Colonic mucosa (tissue), 4 donors: ENCODE data around the gene FTCD. TPM values are rescaled to one million over a fixed set of nuclear protein-coding genes. Genes with fewer than 3 reads are reported as not detected.

Experiments used
- DNase-seq: peaks from one replicate; pipeline ENCODE4 v3.0.0-alpha.2; 2020
- H3K27ac ChIP-seq: fragments of 200-600 bp; one replicate; pipeline ENCODE4 v1.8.0; 2021
- H3K27me3 ChIP-seq: fragments of 200-600 bp; one replicate; pipeline ENCODE4 v1.8.0; 2021
- H3K36me3 ChIP-seq: fragments of 200-600 bp; one replicate; pipeline ENCODE4 v1.8.0; 2021
- H3K4me1 ChIP-seq: fragments of 200-600 bp; one replicate; pipeline ENCODE4 v1.8.0; 2021; ENCODE audit warnings: mild to moderate bottlenecking
- H3K4me3 ChIP-seq: fragments of 200-600 bp; one replicate; pipeline ENCODE4 v1.8.0; 2021
- H3K9ac ChIP-seq, 2 donors: one replicate each; pipeline ENCODE4 v1.7.0; 2013; ENCODE audit warnings: control low read depth in 2 of 2, low read depth in 2 of 2, low read length in 2 of 2
- H3K9me3 ChIP-seq: fragments of 200-600 bp; one replicate; pipeline ENCODE4 v1.8.0; 2021
- CTCF ChIP-seq: fragments of 200-600 bp; IDR thresholded peaks from one replicate; pipeline ENCODE4 v1.8.0; 2022; ENCODE audit warnings: antibody characterized with exemption, mild to moderate bottlenecking
- intact Hi-C: fragments of 100-400 bp; cut with DNase I; formaldehyde crosslinking; loops from one replicate; pipeline ENCODE4 v1.14.1; 2022
- total RNA-seq, 2 donors: library from RNA; stranded (reverse); fragmentation: NEBNext Ultra II Directional in 1 of 2; extraction: Animal tissue kit (Norgen Biotek cat#: 25700) in 1 of 2; gene quantifications; one replicate each; pipeline ENCODE4 v1.2.1, GENCODE V29; 2021
- donor health status: healthy.
- donor health status: DM: no; HTN: no; CAD: no.
- donor health status: DM: no; HTN: no; CAD: no.

The FTCD gene
- total RNA-seq, 2 donors from 2014 or later: 0.45 to 4.2 TPM

GRCh38 chr21:46137908-46138307, 17.5 kb downstream of the FTCD start:
- no peaks in the 10 kb centered on the region for H3K4me1 ChIP-seq
- H3K27ac ChIP-seq: no peak overlapping the region
- no peaks in the 10 kb centered on the region for H3K27me3 ChIP-seq
- no peaks in the 10 kb centered on the region for H3K9me3 ChIP-seq
- H3K36me3 ChIP-seq: no peaks in the 10 kb centered on the region
- intact Hi-C loops: no loop called here
- H3K9ac ChIP-seq: no peak overlapping the region
- TF ChIP-seq CTCF: no peak
- DNase-seq: no peak
- no peak overlapping the region for H3K4me3 ChIP-seq

- no peaks in the 10 kb centered on the region for H3K27me3 ChIP-seq
- TF ChIP-seq CTCF: no peak
- intact Hi-C loops: no loop called here
- no peak for DNase-seq
- no peak overlapping the region for H3K4me3 ChIP-seq
- no peaks in the 10 kb centered on the region for H3K4me1 ChIP-seq
- no peaks in the 10 kb centered on the region for H3K36me3 ChIP-seq
- no peak overlapping the region for H3K9ac ChIP-seq
- H3K9me3 ChIP-seq: no peaks in the 10 kb centered on the region
- H3K27ac ChIP-seq: no peak overlapping the region
Observed at GRCh38 chr21:46136739-46137349, 18.5 kb downstream of the FTCD start.

- intact Hi-C loops: no loop called here
- H3K9ac ChIP-seq: no peak overlapping the region
Observed at GRCh38 chr21:46135782-46136395, 19.5 kb downstream of the FTCD start.

GRCh38 chr21:46131838-46132651, 23.3 kb downstream of the FTCD start:
- no peak overlapping the region for H3K27ac ChIP-seq

More at GRCh38 chr21:46135782-46136395, 19.5 kb downstream of the FTCD start:
- no peak overlapping the region for H3K4me3 ChIP-seq
- H3K36me3 ChIP-seq: no peaks in the 10 kb centered on the region
- H3K27me3 ChIP-seq: no peaks in the 10 kb centered on the region
- H3K9me3 ChIP-seq: no peaks in the 10 kb centered on the region
- no peak overlapping the region for H3K27ac ChIP-seq
- no peaks in the 10 kb centered on the region for H3K4me1 ChIP-seq
- no peak for DNase-seq
- TF ChIP-seq CTCF: no peak

DNA sequence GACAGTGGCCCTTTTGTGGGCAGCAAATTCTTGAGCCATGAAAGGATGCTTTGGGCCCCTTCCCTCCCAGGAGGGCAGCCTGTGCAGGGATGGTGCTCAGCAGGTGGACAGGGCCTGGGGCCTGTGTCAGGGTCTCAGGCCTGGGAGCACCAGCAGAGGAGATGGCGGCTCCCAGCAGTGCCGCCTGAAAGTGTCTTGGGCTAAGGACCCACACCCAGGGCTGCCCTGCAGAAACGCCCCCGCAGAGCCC, 23.9 kb downstream of the FTCD start:
- no peak overlapping the region for H3K27ac ChIP-seq
- no peak overlapping the region for H3K9ac ChIP-seq
- no peak overlapping the region for H3K4me3 ChIP-seq
- no peaks in the 10 kb centered on the region for H3K36me3 ChIP-seq
- no peaks in the 10 kb centered on the region for H3K27me3 ChIP-seq
- H3K4me1 ChIP-seq: no peaks in the 10 kb centered on the region
- TF ChIP-seq CTCF: no peak
- no peak for DNase-seq
- intact Hi-C loops: no loop called here
- H3K9me3 ChIP-seq: no peaks in the 10 kb centered on the region

More at GRCh38 chr21:46131838-46132651, 23.3 kb downstream of the FTCD start:
- no peak for DNase-seq
- no peak overlapping the region for H3K4me3 ChIP-seq
- no peaks in the 10 kb centered on the region for H3K36me3 ChIP-seq
- no peaks in the 10 kb centered on the region for H3K27me3 ChIP-seq
- TF ChIP-seq CTCF: no peak
- intact Hi-C loops: no loop called here
- no peaks in the 10 kb centered on the region for H3K9me3 ChIP-seq
- no peaks in the 10 kb centered on the region for H3K4me1 ChIP-seq
- no peak overlapping the region for H3K9ac ChIP-seq
